OCI-LY7 (cell line): Measurements from ENCODE around the gene AMPD1. TPM values are rescaled to one million over a fixed set of nuclear protein-coding genes. Genes with fewer than 3 reads are reported as not detected.

Experiments used
- BruUV-seq: library from RNA; stranded (reverse); fragments of 400-500 nt; replicated peaks from 2 replicates; lab custom pipeline; 2021; lab: Mats Ljungman, UMichigan
- CTCF ChIA-PET: fragments of 300-600 bp; sonication (Branson Sonifier 250); formaldehyde crosslinking; loops from one replicate; lab custom pipeline; 2022; ENCODE audit warnings: antibody characterized with exemption; ENCODE audit not compliant: unreplicated experiment; lab: Charles Lee
- POLR2A ChIA-PET: fragments of 300-600 bp; sonication (Branson Sonifier 250); formaldehyde crosslinking; loops from one replicate; lab custom pipeline; 2022; ENCODE audit warnings: antibody characterized with exemption; lab: Charles Lee
- DNase-seq: peaks from one replicate; pipeline ENCODE4 v3.0.0-alpha.2; 2015; ENCODE audit warnings: low spot score
- H2AFZ ChIP-seq: fragments of 200-600 bp; sonication (generic), shearing (Covaris generic); 2 replicates; pipeline ENCODE4 v1.6.1; 2014; ENCODE audit warnings: mild to moderate bottlenecking, antibody characterized with exemption, low read length, moderate library complexity
- H3K27ac ChIP-seq: fragments of 200-600 bp; sonication (generic); 2 replicates; pipeline ENCODE4 v1.5.1; 2014; ENCODE audit warnings: mixed run types, low read depth, mild to moderate bottlenecking, moderate library complexity, low read length, inconsistent platforms; ENCODE audit not compliant: poor library complexity, severe bottlenecking
- H3K36me3 ChIP-seq: fragments of 200-600 bp; sonication (generic); 2 replicates; pipeline ENCODE4 v1.6.1; 2014; ENCODE audit warnings: mild to moderate bottlenecking, antibody characterized with exemption, low read length, moderate library complexity, mixed read lengths; ENCODE audit not compliant: insufficient read depth
- H3K4me1 ChIP-seq: fragments of 200-600 bp; sonication (generic); 2 replicates; pipeline ENCODE4 v1.5.1; 2014; ENCODE audit warnings: mild to moderate bottlenecking, low read length; ENCODE audit not compliant: insufficient read depth, poor library complexity, severe bottlenecking
- H3K4me2 ChIP-seq: fragments of 200-600 bp; sonication (generic); 2 replicates; pipeline ENCODE4 v1.6.1; 2014; ENCODE audit warnings: mild to moderate bottlenecking, low read length
- H3K4me3 ChIP-seq: fragments of 200-600 bp; sonication (generic); 2 replicates; pipeline ENCODE4 v1.5.1; 2014; ENCODE audit warnings: mild to moderate bottlenecking, low read depth, low read length; ENCODE audit not compliant: poor library complexity, severe bottlenecking
- H3K79me2 ChIP-seq: fragments of 200-600 bp; sonication (generic); 2 replicates; pipeline ENCODE4 v1.6.1; 2016; ENCODE audit warnings: low read depth, mild to moderate bottlenecking, low read length, moderate library complexity, mixed read lengths; ENCODE audit not compliant: insufficient read depth
- H3K9me2 ChIP-seq: fragments of 200-600 bp; sonication (generic); 2 replicates; pipeline ENCODE4 v1.6.1; 2016; ENCODE audit warnings: mild to moderate bottlenecking, low read length, mixed read lengths; ENCODE audit not compliant: insufficient read depth
- H3K9me3 ChIP-seq: fragments of 200-600 bp; sonication (generic); 2 replicates; pipeline ENCODE4 v1.6.1; 2014; ENCODE audit warnings: mild to moderate bottlenecking, mixed run types, low read length, mixed read lengths
- H4K20me1 ChIP-seq: fragments of 200-600 bp; sonication (generic); 2 replicates; pipeline ENCODE4 v1.6.1; 2014; ENCODE audit warnings: mild to moderate bottlenecking, antibody characterized with exemption, low read length, moderate library complexity, mixed read lengths; ENCODE audit not compliant: insufficient read depth
- EZH2phosphoT487 ChIP-seq: fragments of 200-600 bp; sonication (generic); IDR thresholded peaks from 2 replicates; pipeline ENCODE4 v1.6.1; 2018; ENCODE audit warnings: low read depth, borderline replicate concordance, mild to moderate bottlenecking, mixed run types, antibody characterized with exemption, low read length, moderate library complexity, mixed read lengths
- intact Hi-C: fragments of 100-400 bp; cut with micrococcal nuclease; formaldehyde crosslinking; loops from one replicate; pipeline ENCODE4 v1.10.0; 2022; ENCODE audit not compliant: unreplicated experiment
- total RNA-seq, 2 experiments: library from RNA; depleted of rRNA in 1 of 2; stranded (reverse); fragments of >200 nt in 1 of 2; shearing (Covaris generic) in 1 of 2; gene quantifications; 2 replicates each; pipeline ENCODE4 v1.2.3, GENCODE V29; 2014 to 2022
- TF ChIP-seq, protein P1 (sequence below): fragments of 200-600 bp; sonication (generic); conservative IDR thresholded peaks from 2 replicates; pipeline ENCODE4 v1.5.1; 2014; ENCODE audit warnings: mild to moderate bottlenecking, antibody characterized with exemption, low read length, moderate library complexity, mixed read lengths

Gene AMPD1
- total RNA-seq, 2 experiments from 2014 or later, result not detected

DNA sequence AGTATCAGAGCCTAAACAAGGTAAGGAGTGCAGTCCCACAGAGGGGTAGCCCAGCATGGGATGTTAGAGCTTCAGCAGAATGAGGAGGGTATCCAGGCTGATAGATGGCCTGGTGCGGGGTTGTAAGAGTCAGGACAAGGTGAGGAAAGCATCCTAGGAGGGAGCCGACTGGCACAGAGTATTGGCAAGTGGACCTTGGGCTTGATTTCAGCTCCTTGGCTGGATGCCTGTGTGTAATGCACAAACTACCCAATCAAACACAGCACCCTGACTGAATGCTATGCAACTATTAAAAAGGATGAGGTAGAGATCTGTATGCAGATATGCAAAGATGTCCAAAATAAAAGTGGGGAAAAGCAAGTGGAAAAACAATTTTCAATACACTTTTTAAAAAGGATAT is 43.5 kb downstream of the AMPD1 start:
- Histone ChIP-seq H3K4me2 (no peak overlapping the region), H3K9me3 (no peaks in the 10 kb centered on the region), H3K27ac (no peak overlapping the region), H3K4me3 (no peak overlapping the region), H3K79me2 (no peaks in the 10 kb centered on the region), H4K20me1 (no peaks in the 10 kb centered on the region), H2AFZ (no peak overlapping the region), H3K9me2 (no peaks in the 10 kb centered on the region), H3K4me1 (no peaks in the 10 kb centered on the region), H3K36me3 (no peaks in the 10 kb centered on the region)
- BruUV-seq, result no TSS peak
- intact Hi-C loops, result no loop called here
- no peak for DNase-seq
- CTCF ChIA-PET, result no interaction called here
- POLR2A ChIA-PET, result interaction anchor here (0.7 kb wide), 1 partner anchor 15 kb away, joined by 3 read pairs; no protein-coding TSS in a partner anchor
- TF ChIP-seq, protein P1, sequence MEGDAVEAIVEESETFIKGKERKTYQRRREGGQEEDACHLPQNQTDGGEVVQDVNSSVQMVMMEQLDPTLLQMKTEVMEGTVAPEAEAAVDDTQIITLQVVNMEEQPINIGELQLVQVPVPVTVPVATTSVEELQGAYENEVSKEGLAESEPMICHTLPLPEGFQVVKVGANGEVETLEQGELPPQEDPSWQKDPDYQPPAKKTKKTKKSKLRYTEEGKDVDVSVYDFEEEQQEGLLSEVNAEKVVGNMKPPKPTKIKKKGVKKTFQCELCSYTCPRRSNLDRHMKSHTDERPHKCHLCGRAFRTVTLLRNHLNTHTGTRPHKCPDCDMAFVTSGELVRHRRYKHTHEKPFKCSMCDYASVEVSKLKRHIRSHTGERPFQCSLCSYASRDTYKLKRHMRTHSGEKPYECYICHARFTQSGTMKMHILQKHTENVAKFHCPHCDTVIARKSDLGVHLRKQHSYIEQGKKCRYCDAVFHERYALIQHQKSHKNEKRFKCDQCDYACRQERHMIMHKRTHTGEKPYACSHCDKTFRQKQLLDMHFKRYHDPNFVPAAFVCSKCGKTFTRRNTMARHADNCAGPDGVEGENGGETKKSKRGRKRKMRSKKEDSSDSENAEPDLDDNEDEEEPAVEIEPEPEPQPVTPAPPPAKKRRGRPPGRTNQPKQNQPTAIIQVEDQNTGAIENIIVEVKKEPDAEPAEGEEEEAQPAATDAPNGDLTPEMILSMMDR, result no peak
- TF ChIP-seq EZH2phosphoT487, result no peak

DNA sequence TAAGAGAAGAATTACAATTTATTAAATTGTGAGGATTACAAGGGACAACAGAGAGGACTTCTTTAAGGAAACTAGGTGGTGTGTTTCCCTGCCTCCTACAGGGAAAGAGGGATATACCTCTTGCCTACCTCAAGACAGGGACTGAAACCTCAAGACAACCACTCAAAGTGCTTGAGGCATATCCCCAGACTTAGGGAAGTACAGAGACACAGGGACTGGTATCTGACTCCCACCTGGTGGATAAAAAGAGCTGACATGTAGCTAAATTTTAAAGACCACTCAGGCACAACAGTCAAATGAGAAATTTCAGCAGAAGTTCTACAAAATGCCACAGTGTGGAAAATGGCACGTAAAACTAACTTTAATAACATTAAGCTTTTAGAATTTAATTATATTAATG is 46.8 kb downstream of the AMPD1 start:
- POLR2A ChIA-PET, result interaction anchor here (1.1 kb wide), 1 partner anchor 19 kb away, joined by 4 read pairs; no protein-coding TSS in a partner anchor
- CTCF ChIA-PET, result no interaction called here
- Histone ChIP-seq H3K4me3 (no peak overlapping the region), H3K9me2 (no peaks in the 10 kb centered on the region), H3K27ac (no peak overlapping the region), H3K9me3 (no peaks in the 10 kb centered on the region), H2AFZ (no peak overlapping the region), H3K79me2 (no peaks in the 10 kb centered on the region), H3K4me1 (no peaks in the 10 kb centered on the region), H3K4me2 (no peak overlapping the region), H4K20me1 (no peaks in the 10 kb centered on the region; the same call in 1 of the 2 replicates), H3K36me3 (no peaks in the 10 kb centered on the region)
- intact Hi-C loops, result no loop called here
- no peak for DNase-seq
- no TSS peak for BruUV-seq
- TF ChIP-seq EZH2phosphoT487, result no peak
- TF ChIP-seq, protein P1, result no peak

DNA sequence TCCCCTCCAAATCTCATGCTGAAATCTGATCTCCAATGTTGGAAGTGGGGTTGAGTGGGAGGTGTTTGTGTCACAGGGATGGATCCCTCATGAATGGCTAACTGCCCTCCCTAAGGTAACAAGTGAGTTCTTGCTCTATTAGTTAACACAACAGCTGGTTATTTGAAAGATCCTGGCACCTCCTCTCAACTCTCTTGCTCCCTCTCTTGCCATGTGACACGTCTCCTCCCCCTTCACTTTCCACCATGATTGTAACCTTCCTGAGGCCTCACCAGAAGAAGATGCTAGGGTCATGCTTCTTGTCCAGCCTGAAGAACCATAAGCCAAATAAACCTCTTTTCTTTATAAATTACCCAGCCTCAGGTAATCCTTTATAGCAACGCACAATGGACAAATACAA is 54.0 kb downstream of the AMPD1 start:
- no peaks in the 10 kb centered on the region; the same call in 1 of the 2 replicates for H4K20me1 ChIP-seq
- no peak overlapping the region for H3K4me3 ChIP-seq
- no peaks in the 10 kb centered on the region for H3K36me3 ChIP-seq
- intact Hi-C loops, result no loop called here
- no TSS peak for BruUV-seq
- H3K4me2 ChIP-seq, result no peak overlapping the region
- TF ChIP-seq, protein P1, result no peak
- TF ChIP-seq EZH2phosphoT487, result no peak
- no peaks in the 10 kb centered on the region for H3K79me2 ChIP-seq
- H3K9me3 ChIP-seq, result no peaks in the 10 kb centered on the region
- no peaks in the 10 kb centered on the region for H3K4me1 ChIP-seq
- ChIA-PET CTCF (no interaction called here), POLR2A (no interaction called here)
- no peak overlapping the region for H2AFZ ChIP-seq
- no peaks in the 10 kb centered on the region for H3K9me2 ChIP-seq
- no peak for DNase-seq
- no peak overlapping the region for H3K27ac ChIP-seq
